SIG-M5 treated with dmso at 0.1 percent for 504 hours (cell line): ENCODE measurements around the gene ZNF611.
"Not testable (repeated sequence)": the region's sequence is repeated elsewhere in the genome, so short reads cannot be mapped to it uniquely, and the experiment has no call there.

ENCODE experiments used
- DNase-seq: peaks from one replicate; lab custom pipeline; 2025; ENCODE audit not compliant: unreplicated experiment; lab: John Stamatoyannopoulos, UW

Gene ZNF611

GRCh38 chr19:52734893-52735661 is at the start of gene ZNF611:
TSS of gene ZNF611 (minus strand) at chr19:52735044. CDS start at chr19:52715894, 19,150 bp downstream.
- peak; percentile 72 for DNase-seq

- DNase-seq: not testable (repeated sequence)
These were observed 48.0 kb upstream of the ZNF611 start for GRCh38 chr19:52782864-52783263.

DNA sequence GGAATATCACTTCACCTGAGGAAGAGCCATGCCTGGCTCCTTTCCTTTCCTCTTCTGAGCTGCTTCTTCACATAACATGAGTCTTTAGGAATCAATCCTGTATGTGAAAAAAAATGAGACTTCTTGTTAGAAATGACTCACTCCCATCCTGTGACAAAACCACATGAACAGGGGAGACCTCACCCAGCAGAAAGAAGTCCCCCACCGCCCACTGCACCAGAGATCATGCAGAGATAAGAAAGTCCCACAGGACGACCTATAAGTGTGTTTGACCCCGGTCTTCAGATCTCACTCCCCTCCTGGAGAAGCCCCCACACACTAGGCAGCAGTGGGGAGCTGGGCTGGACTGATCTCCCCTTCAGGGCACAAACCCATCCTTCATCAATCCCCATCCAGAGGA is 44.0 kb upstream of the ZNF611 start:
- DNase-seq: no peak

DNA sequence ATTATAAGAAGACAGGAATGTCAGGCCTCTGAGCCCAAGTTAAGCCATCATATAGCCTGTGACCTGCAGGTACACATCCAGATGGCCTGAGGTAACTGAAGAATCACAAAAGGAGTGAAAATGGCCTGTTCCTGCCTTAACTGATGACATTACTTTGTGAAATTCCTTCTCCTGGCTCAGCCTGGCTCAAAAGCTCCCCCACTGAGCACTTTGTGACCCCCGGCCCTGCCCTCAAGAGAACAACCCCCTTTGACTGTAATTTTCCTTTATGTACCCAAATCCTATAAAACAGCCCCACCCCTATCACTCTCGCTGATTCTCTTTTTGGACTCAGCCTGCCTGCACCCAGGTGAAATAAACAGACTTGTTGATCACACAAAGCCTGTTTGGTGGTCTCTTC is 21.6 kb upstream of the ZNF611 start:
- not testable (repeated sequence) for DNase-seq

GRCh38 chr19:52749780-52750179 is 14.9 kb upstream of the ZNF611 start:
- no peak for DNase-seq

DNA sequence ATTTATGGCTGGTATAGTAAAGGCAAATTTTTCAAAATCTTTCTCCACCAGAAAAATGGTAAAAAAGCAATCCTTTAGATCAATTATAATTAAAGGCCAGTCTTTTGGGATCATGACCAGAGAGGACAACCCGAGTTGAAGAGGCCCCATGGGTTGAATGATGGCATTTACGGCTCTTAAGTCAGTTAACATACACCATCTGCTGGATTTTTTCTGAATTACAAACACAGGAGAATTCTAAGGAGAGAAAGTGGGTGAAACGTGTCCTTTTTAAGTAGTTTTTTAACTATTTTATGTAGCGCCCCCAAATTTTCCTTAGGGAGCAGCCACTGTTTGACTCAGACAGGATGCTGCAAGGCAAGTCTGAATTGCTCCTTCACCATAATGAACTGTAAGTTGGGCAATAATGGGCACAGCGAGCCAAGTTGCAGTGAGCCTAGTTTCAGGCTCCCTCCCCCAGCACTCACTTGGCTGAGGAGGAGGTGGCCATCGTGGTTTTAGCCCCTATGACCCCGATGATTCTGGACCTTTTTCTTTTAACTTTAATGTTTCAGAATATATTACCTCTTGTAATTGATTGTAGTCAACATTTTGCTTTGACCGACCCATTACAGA is 13.6 kb upstream of the ZNF611 start:
- DNase-seq: peak; percentile 5

DNA sequence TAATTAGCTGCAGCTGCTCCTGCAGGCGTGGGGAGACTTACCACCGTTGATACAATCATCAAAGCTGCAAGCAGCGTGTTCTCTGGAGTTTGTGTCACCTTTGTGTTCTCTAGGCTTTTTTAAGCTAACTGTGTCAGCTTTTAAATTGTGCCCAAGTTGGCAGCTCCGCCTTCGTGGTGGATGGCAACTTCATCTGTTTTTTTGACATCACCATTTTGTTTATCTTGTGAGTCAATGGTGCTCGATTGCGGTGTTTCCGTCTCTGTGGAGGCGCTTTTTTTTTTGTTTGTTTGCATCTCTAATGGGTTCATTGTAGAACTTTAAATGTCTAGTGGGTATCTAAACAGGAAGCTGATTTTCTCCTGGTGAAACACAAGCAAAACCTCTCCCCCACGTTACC is 11.1 kb upstream of the ZNF611 start:
- not testable (repeated sequence) for DNase-seq

GRCh38 chr19:52743091-52743490 is 8.2 kb upstream of the ZNF611 start:
- DNase-seq: no peak

GRCh38 chr19:52742516-52742915 is 7.7 kb upstream of the ZNF611 start:
- DNase-seq: no peak

DNA sequence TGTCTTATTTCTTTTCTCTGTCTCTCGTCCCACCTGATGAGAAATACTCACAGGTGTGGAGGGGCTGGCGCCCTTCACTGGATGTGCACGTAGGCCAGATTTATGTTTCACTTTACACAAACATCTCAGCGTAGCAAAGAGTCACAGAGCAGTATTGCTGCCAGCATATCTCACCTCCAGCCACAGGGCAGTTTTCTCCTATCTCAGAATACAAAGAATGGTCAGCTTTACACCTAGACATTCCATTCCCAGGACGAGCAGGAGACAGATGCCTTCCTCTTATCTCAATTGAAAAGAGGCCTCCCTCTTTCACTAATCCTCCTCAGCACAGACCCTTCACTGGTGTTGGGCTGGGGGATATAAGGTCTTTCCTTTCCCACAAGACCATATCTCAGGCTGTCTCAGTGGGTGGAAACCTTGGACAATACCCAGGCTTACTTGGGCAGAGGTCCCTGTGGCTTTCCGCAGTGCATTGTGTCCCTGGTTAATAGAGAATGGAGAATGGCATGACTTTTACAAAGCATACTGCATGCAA is 7.2 kb upstream of the ZNF611 start:
- no peak for DNase-seq

DNA sequence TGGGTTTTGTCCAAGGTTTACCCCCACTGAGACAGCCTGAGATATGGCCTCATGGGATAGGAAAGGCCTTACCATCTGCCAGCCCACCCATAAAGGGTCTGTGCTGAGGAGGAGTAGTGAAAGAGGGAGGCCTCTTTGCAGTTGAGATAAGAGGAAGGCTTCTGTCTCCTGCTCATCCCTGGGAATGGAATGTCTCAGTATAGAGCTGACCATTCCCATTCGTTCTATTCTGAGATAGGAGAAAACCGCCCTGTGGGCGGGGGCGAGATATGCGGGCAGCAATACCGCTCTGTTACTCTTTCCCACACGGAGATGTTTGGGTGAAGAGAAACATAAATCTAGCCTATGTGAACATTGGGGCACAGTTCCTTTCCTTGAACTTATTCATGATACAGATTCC is 6.5 kb upstream of the ZNF611 start:
- not testable (repeated sequence) for DNase-seq

DNA sequence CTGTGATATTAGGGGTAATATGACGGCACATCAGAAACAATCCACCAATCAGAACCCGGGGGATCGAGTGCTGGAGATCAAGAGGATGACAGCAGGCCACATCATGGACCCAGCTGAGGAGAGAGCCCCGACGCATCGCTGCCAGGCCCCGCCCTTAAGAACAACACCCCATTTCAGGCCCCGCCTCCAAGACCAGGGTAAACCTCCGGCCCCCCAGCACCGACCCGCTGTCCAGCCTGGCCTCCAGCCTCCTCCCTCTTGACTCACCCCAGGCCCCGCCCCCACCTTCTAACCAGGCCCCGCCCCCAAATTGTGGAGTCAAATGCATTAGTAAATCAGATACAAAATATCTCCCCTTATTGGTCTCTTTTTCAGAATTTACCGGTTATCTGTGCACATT is 4.7 kb upstream of the ZNF611 start:
- no peak for DNase-seq

DNA sequence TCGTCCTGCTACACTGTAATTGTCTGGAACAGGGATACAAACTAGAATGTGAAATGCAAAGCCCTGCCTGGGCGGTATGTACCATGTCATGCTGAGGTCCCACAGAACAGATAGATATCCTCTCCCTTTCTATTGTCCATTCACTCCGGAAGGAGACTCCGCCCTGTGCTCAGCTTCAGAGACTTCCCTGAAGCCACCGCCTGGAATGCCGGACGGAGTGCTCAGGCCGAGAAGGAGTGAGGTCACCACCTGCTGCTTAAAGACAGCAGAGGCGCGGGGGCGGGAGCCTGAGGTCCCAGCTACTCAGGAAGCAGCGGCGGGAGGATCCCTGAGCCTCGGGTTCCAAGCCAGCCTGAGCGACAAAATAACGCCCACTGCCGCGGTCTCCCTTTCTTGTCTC is 890 bp upstream of the ZNF611 start:
- no peak for DNase-seq

DNA sequence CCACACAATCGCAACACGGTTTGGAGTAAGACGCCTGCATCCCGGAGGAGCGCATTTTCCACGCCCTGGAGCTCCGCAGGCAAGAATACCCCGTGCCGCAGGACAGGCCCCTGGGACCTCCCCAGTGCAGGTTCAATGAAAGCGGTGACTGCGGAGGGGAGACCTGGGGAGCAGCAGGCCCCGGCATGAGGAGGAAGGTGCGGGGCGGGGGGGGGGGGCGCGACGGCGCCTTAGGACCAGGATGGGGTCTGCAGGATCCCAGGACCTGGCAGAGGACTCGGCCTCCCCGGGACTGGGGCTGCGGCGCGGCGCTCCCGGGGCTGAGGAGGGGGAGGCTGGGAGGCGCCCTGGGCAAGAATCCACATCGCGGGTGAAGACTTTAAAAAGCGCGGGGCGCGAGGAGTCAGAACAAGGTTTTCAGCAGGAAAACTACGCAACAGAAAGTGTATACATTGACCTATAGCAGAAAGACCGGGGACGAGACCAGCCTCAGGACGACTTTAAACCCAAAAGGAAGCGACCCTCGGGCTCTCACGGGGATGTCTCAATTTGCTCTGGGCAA is 432 bp downstream of the ZNF611 start:
- DNase-seq: no peak

DNA sequence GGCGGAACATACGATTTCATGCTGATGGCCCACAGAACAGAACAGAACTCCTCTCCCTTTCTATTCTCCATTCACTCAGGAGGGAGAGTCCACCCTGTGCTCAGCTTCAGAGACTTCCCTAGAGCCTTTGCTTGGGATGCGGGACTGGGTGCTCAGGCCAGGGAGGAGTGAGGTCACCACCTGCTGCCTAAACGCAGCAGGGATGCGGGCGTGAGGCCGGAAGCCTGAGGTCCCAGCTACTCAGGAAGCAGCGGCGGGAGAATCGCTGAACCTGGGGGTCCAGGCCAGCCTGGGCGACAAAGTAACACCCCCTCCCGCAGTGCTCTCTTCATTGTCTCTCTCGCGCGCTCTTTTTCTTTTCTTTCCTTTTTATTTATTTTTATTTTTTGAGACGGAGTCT is 8.8 kb downstream of the ZNF611 start:
- not testable (repeated sequence) for DNase-seq

DNA sequence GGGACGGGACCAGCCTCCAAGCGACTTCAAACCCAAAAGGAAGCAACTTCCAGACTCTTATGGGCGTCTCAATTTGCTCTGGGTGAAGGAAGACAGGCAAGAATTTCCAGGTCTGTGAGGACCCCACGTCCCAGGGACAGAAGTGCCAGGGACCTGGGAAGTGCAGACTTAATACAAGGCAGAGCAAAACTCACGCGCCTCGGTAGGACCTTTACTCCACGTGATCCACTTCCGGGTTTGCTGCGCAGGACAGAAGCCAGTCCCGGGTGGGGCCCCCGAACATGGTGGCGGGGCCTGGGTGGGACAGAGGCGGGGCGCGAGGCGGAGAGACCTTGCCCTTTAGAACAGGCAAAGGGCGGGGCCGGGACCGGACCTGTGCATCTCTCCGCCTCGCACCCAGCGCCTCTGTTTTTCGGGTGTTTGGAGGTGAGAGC is 9.3 kb downstream of the ZNF611 start:
- no peak for DNase-seq

DNA sequence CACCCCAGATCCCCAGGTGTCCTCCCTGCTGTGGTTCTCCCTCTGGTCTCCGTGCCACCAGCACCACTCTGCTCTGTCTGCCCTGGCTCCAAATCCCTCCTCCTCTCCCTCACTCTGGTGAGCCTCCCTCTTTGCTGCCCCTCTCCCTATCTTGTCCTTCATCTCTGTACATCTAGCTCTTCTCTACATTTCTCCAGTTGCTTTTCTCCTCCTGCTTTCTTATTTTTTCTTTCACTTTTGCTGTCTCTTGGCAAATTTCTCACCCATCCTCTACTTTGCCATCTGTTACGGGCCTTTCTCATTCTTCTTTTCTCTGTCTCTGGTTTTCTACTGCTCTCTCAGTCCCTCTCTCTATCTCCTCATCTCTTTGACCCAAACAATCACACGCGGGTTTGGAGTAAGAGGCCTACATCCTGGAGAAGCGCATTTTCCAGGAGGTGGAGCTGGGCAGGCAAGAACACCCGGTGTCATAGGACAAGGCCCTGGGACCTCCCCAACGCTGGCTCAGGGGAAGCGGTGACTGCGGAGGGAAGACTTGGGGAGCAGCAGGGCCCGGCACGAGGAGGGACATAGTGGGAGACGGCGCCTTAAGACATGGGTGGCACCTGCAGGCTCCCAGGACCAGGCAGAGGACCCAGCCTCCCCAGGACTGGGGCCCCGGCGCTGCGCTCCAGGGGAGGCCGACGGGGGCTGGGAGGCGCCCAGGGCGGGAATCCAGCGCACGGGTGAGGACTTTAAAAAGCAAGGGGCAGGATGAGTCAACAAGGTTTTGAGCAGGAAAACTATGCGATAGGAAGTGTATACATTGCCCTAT is 9.9 kb downstream of the ZNF611 start:
- no peak for DNase-seq

- not testable (repeated sequence) for DNase-seq
These were observed 10.8 kb downstream of the ZNF611 start for GRCh38 chr19:52723907-52724598.

DNA sequence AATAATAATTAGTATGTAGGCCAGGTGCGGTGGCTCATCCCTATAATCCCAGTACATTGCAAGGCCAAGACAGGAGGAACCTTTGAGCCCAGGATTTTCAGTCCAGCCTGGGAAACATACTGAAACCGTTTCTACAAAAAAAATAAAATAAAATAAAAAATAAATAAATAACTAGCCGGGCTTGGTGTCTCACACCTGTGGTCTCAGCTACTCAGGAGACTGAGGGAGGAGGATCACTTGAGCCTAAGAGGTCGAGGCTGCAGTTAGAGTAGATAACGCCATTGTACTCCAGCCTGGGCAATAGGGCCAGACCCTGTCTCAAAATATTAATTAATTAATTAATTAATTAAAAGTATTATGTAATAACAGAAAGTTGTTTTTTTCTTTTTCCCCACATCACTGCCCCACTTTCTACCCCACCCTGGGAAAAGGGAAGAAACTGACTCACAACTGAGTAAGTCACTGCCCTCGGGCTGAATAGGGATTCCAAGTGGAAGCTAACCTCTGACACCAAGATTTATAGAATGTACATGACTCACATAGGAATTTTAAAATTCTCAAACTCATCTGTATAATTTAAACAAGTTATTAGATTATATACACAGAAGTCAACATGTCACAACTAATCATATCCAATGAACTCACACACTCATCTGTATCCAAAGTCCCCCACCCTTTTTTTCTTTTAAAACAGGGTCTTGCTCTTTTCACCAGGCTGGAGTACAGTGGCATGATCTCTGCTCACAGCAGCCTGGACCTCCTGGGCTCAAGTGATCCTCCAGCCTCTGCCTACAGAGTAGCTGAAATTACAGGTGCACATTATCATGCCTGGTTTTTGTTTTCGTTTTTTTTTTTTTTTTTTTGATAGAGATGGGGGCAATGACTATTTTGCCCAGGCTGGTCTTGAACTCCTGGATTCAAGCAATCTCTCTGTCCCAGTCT is 12.5 kb downstream of the ZNF611 start:
- no peak for DNase-seq
